ENCODE results near the gene UBE2G2. TPM values are rescaled to one million over a fixed set of nuclear protein-coding genes. Genes with fewer than 3 reads are reported as not detected.

Gene UBE2G2
- total RNA-seq, 4 donors from 2014 or later: 38.4 to 75.1 (median 67.4) TPM

DNA sequence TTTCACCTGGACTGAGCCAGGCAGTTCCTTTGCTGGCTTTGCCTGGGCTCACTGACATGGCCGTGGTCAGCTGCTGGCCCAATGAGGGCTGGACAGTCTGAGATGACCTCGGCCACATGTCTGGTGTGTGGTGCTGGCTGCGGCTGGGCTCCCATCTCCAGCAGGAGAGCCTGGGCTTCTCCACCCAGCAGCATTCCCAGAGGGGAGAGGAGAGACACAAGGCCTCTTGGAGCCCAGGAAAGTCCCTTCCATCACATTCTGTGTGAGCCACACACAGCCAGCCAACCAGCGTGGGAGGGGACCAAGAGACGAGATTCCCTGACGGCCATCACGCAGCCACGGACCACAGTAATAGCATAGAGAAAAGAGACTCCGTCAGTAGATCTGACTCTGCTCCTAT is 37.3 kb upstream of the UBE2G2 start:
- intact Hi-C loops (cut with DNase I; ENCODE audit: low total_unique reads): no loop called here
- Histone ChIP-seq H3K27me3 (no peaks in the 10 kb centered on the region), H3K9me3 (no peaks in the 10 kb centered on the region), H3K27ac (no peak overlapping the region), H3K4me3 (no peak overlapping the region), H3K4me1 (no peaks in the 10 kb centered on the region), H3K36me3 (no peaks in the 10 kb centered on the region)
- no peak for TF ChIP-seq POLR2A (IDR thresholded peaks at IDR 0.05)
- no peak for DNase-seq

- no peaks in the 10 kb centered on the region for H3K36me3 ChIP-seq
- no peaks in the 10 kb centered on the region for H3K4me1 ChIP-seq
- TF ChIP-seq POLR2A (IDR thresholded peaks at IDR 0.05) (no peak), CTCF (IDR thresholded peaks at IDR 0.05) (no peak)
- H3K27me3 ChIP-seq: no peaks in the 10 kb centered on the region
- no peaks in the 10 kb centered on the region for H3K9me3 ChIP-seq
- H3K4me3 ChIP-seq: no peak overlapping the region
- no peak for DNase-seq
- intact Hi-C loops (cut with DNase I; ENCODE audit: low total_unique reads): no loop called here
- H3K27ac ChIP-seq: no peak overlapping the region
These were observed 36.6 kb upstream of the UBE2G2 start for GRCh38 chr21:44838039-44838895.

DNA sequence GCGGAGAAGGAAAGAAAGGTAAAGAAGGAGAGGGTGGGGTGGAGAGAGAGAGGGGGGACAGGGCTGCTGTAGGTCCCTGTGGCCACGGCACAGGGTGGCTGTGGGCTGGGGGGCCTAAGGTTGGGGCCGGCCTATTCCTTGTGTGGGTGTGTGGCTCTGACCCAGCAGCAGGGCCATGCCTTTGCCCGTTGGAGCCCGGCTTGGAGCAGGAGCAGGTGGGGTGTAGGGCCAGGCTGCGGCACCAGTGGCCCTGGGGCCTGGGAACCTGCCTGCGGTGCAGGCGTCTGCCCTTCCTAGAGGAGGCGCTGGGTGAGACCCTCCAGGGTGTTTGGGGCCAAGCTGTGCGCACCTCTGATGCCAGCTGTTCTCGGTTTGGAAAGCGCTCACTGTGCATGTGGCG is 35.9 kb upstream of the UBE2G2 start:
- no peaks in the 10 kb centered on the region for H3K9me3 ChIP-seq
- no peak for TF ChIP-seq POLR2A (IDR thresholded peaks at IDR 0.05)
- no peak for TF ChIP-seq CTCF (IDR thresholded peaks at IDR 0.05)
- DNase-seq: no peak

GRCh38 chr21:44836666-44837471 is 35.2 kb upstream of the UBE2G2 start:
- no peaks in the 10 kb centered on the region for H3K27me3 ChIP-seq
- no peak for DNase-seq
- intact Hi-C loops (cut with DNase I; ENCODE audit: low total_unique reads): no loop called here
- no peak overlapping the region for H3K27ac ChIP-seq
- no peaks in the 10 kb centered on the region for H3K4me1 ChIP-seq
- H3K36me3 ChIP-seq: no peaks in the 10 kb centered on the region
- no peaks in the 10 kb centered on the region for H3K9me3 ChIP-seq
- TF ChIP-seq POLR2A (IDR thresholded peaks at IDR 0.05) (no peak), CTCF (IDR thresholded peaks at IDR 0.05) (no peak)
- H3K4me3 ChIP-seq: no peak overlapping the region

More for the DNA sequence above, 35.9 kb upstream of the UBE2G2 start:
- intact Hi-C loops (cut with DNase I; ENCODE audit: low total_unique reads): no loop called here
- no peak overlapping the region for H3K27ac ChIP-seq
- H3K4me3 ChIP-seq: no peak overlapping the region
- H3K27me3 ChIP-seq: no peaks in the 10 kb centered on the region
- H3K4me1 ChIP-seq: no peaks in the 10 kb centered on the region
- no peaks in the 10 kb centered on the region for H3K36me3 ChIP-seq

DNA sequence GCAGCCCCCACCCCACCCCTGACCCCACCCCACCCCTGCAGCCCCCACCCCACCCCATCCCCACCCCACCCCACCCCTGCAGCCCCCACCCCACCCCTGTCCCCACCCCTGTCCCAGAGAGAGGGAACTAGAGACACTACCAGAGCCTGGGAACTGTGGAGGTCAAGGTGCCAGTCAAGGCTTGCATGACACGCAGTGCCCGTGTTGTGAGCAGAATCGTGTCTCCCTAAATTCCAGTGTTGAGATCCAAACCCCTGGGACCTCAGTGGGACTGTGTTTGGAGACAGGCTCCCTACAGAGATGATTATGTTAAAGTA is 34.7 kb upstream of the UBE2G2 start:
- Histone ChIP-seq H3K4me1 (no peaks in the 10 kb centered on the region), H3K4me3 (no peak overlapping the region), H3K9me3 (no peaks in the 10 kb centered on the region), H3K27me3 (no peaks in the 10 kb centered on the region), H3K36me3 (no peaks in the 10 kb centered on the region), H3K27ac (no peak overlapping the region)
- DNase-seq: no peak
- no peak for TF ChIP-seq CTCF (IDR thresholded peaks at IDR 0.05)
- TF ChIP-seq POLR2A (IDR thresholded peaks at IDR 0.05): no peak
- intact Hi-C loops (cut with DNase I; ENCODE audit: low total_unique reads): no loop called here
